ENCODE results near the gene DENND1A.

DNA sequence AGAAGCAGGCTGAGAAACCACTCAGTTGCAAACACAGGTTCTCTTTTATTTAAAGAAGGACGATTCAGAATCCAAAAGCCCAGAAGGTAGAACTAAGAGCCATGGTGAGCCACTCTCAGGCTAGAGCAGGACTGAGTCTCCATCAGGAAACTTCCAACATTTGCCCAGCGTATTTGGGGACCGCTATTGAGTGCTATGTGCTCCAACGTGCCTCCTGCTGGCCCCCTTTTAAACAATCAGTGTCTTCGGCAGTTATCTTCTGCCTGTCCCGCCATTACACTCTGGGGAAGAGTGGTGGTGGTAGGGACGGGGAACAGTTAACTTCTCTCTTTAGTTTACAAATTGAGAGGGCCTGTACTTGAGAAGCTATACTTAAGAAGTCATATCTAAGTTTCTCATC lies 78.1 kb downstream of the DENND1A start:
- TF ChIP-seq GATA2 (IDR thresholded peaks at IDR 0.05; ENCODE audit: low read depth, low read length) (no peak), GATA3 (IDR thresholded peaks at IDR 0.05; ENCODE audit: low read depth, low read length) (no peak)

All from SH-SY5Y (cell line).